PC-3 (cell line): Measurements from ENCODE around the gene MGAT5. TPM values are rescaled to one million over a fixed set of nuclear protein-coding genes. Genes with fewer than 3 reads are reported as not detected.

Source experiments
- ATAC-seq: fragments of 200-7000 bp; cut with Tn5 transposase; 2 replicates; pipeline ENCODE4 v1.9.1; 2020; ENCODE audit warnings: mild to moderate bottlenecking, moderate library complexity
- BruUV-seq: library from RNA; stranded (reverse); fragments of 400-500 nt; replicated peaks from 2 replicates; lab custom pipeline; 2021; lab: Mats Ljungman, UMichigan
- CTCF ChIA-PET: fragments of 300-600 bp; sonication (Branson Sonifier 250); formaldehyde crosslinking; loops from one replicate; lab custom pipeline; 2022; ENCODE audit warnings: antibody characterized with exemption; lab: Charles Lee
- POLR2A ChIA-PET: fragments of 300-600 bp; sonication (Branson Sonifier 250); formaldehyde crosslinking; loops from one replicate; lab custom pipeline; 2022; ENCODE audit warnings: antibody characterized with exemption; ENCODE audit not compliant: unreplicated experiment; lab: Charles Lee
- DNase-seq: peaks from one replicate; pipeline ENCODE4 v3.0.0-alpha.2; 2015
- H2AFZ ChIP-seq: fragments of 300-600 bp; sonication (generic); 2 replicates; pipeline ENCODE4 v1.6.0; 2016; ENCODE audit warnings: antibody characterized with exemption, low read length
- H3F3A ChIP-seq: fragments of 300-600 bp; sonication (generic); one replicate; pipeline ENCODE4 v1.6.0; 2017; ENCODE audit warnings: antibody characterized with exemption, low read length, control low read depth, mild to moderate bottlenecking; ENCODE audit not compliant: unreplicated experiment
- H3K27ac ChIP-seq: fragments of 300-600 bp; sonication (generic); 2 replicates; pipeline ENCODE4 v1.5.1; 2016; ENCODE audit warnings: mild to moderate bottlenecking, low read length
- H3K27me3 ChIP-seq: fragments of 300-600 bp; sonication (generic); 2 replicates; pipeline ENCODE4 v1.6.1; 2016; ENCODE audit warnings: low read length, mixed read lengths
- H3K36me3 ChIP-seq: fragments of 300-600 bp; sonication (generic); 2 replicates; pipeline ENCODE4 v1.6.1; 2016; ENCODE audit warnings: low read depth, mixed run types, low read length, mixed read lengths
- H3K4me1 ChIP-seq: fragments of 300-600 bp; sonication (generic); 2 replicates; pipeline ENCODE4 v1.5.1; 2016; ENCODE audit warnings: low read length; ENCODE audit not compliant: insufficient read depth
- H3K4me2 ChIP-seq: fragments of 300-600 bp; sonication (generic); 2 replicates; pipeline ENCODE4 v1.6.0; 2016; ENCODE audit warnings: low read length
- H3K4me3 ChIP-seq: fragments of 300-600 bp; sonication (generic); 2 replicates; pipeline ENCODE4 v1.5.1; 2016; ENCODE audit warnings: mild to moderate bottlenecking, low read length, mixed read lengths
- H3K79me2 ChIP-seq: fragments of 300-600 bp; sonication (generic); 2 replicates; pipeline ENCODE4 v1.6.1; 2017; ENCODE audit warnings: low read length, mixed read lengths
- H3K9ac ChIP-seq: fragments of 300-600 bp; sonication (generic); 2 replicates; pipeline ENCODE4 v1.6.0; 2016; ENCODE audit warnings: mild to moderate bottlenecking, low read length
- H3K9me2 ChIP-seq: fragments of 300-600 bp; sonication (generic); replicated peaks from 2 replicates; pipeline ENCODE4 v1.6.1; 2016; ENCODE audit warnings: mixed run types, low read length, mixed read lengths
- H3K9me3 ChIP-seq: fragments of 300-600 bp; sonication (generic); 2 replicates; pipeline ENCODE4 v1.6.1; 2016; ENCODE audit warnings: low read length, mixed read lengths
- H4K20me1 ChIP-seq: fragments of 300-600 bp; sonication (generic); 2 replicates; pipeline ENCODE4 v1.6.1; 2016; ENCODE audit warnings: low read length, mixed read lengths
- CTCF ChIP-seq: fragments of 300-600 bp; sonication (generic); conservative IDR thresholded peaks from 2 replicates; pipeline ENCODE4 v1.5.1; 2017; ENCODE audit warnings: antibody characterized with exemption, low read depth, mild to moderate bottlenecking, low read length
- EZH2 ChIP-seq: fragments of 300-600 bp; sonication (generic); IDR thresholded peaks from one replicate; pipeline ENCODE4 v1.6.1; 2017; ENCODE audit warnings: antibody characterized with exemption, mild to moderate bottlenecking, low read length; ENCODE audit not compliant: unreplicated experiment
- EZH2phosphoT487 ChIP-seq: fragments of 300-600 bp; sonication (generic); IDR thresholded peaks from 2 replicates; pipeline ENCODE4 v1.6.1; 2018; ENCODE audit warnings: mild to moderate bottlenecking, antibody characterized with exemption, low read length, borderline replicate concordance
- intact Hi-C: fragments of 100-400 bp; cut with micrococcal nuclease; formaldehyde crosslinking; loops from 2 replicates; pipeline ENCODE4 v1.9.0; 2023
- total RNA-seq: library from RNA; depleted of rRNA; stranded (reverse); fragments of >200 nt; gene quantifications from 2 replicates; pipeline ENCODE4 v1.2.3, GENCODE V29; 2014

Gene MGAT5
- total RNA-seq, 1 experiment from 2014 or later: 33.8 TPM

DNA sequence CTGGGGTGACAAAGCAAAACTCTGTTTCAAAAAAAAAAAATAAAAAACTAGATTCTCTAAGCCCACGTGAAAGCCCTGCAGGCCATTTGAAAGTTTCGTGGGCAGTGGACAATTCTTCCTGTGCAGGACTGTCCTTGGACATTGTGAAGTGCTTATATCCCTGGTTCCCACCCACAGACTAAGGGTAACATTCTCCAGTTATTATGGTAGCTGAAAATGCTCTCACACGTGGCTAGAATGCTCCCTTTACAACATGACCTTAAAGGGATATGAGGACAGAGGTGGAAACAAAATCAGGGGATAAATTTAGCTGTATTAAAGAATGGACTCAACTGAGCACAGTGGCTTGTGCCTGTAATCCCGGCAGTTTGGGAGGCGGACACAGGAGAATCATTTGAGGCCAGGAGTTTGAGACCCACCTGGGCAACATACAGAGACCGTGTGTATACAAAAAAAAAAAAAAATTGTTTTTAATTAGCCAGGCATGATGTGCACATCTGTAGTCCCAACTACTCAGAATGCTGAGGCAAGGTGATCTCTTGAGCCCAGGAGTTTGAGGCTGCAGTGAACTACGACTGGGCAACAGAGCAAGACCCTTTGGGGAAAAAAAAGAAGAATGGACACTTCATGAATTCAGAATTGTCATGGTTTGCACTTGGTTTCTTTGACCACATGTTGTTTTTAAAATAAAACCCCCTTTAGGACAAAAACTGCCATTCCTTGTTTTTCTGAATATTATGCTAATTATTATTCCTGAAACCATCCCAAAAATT lies 167.9 kb downstream of the MGAT5 start:
- Histone ChIP-seq H3F3A (no peaks in the 10 kb centered on the region), H4K20me1 (no peaks in the 10 kb centered on the region), H2AFZ (no peak overlapping the region), H3K9me3 (no peaks in the 10 kb centered on the region), H3K9me2 (no peaks in the 10 kb centered on the region), H3K9ac (no peak overlapping the region), H3K36me3 (peaks cover 5% of the 10 kb centered on the region; the same call in 1 of the 2 replicates), H3K27me3 (no peaks in the 10 kb centered on the region), H3K4me2 (no peak overlapping the region), H3K79me2 (no peaks in the 10 kb centered on the region), H3K27ac (no peak overlapping the region), H3K4me1 (peaks cover 13% of the 10 kb centered on the region), H3K4me3 (no peak overlapping the region)
- intact Hi-C loops: no loop called here
- no peak for TF ChIP-seq CTCF
- no peak for TF ChIP-seq EZH2phosphoT487
- ChIA-PET CTCF (no interaction called here), POLR2A (interaction anchor here (0.6 kb wide), 1 partner anchor 10 kb away, joined by 3 read pairs; no protein-coding TSS in a partner anchor)
- no TSS peak for BruUV-seq
- ATAC-seq (no peak), DNase-seq (no peak)

- peaks cover 10% of the 10 kb centered on the region; the same call in 1 of the 2 replicates for H3K36me3 ChIP-seq
- no peaks in the 10 kb centered on the region for H3F3A ChIP-seq
- H3K9me3 ChIP-seq: no peaks in the 10 kb centered on the region
- no peaks in the 10 kb centered on the region for H4K20me1 ChIP-seq
- no peak overlapping the region for H3K4me3 ChIP-seq
- CTCF ChIA-PET: no interaction called here
- intact Hi-C loops: no loop called here
- peak overlapping the region; percentile 34 for H3K9ac ChIP-seq
- peak overlapping the region; percentile 62 for H3K27ac ChIP-seq
- no peaks in the 10 kb centered on the region for H3K79me2 ChIP-seq
- ATAC-seq (peak; percentile 84), DNase-seq (peak; percentile 51)
- no peak overlapping the region for H3K4me2 ChIP-seq
- H3K27me3 ChIP-seq: no peaks in the 10 kb centered on the region
- H3K4me1 ChIP-seq: peaks cover 13% of the 10 kb centered on the region
- POLR2A ChIA-PET: no interaction called here
- H3K9me2 ChIP-seq: no peaks in the 10 kb centered on the region
- TSS peak; percentile 97 for BruUV-seq
- no peak for TF ChIP-seq EZH2phosphoT487
- no peak overlapping the region for H2AFZ ChIP-seq
These were observed 172.0 kb downstream of the MGAT5 start for GRCh38 chr2:134425724-134426496.

- POLR2A ChIA-PET: no interaction called here
- Histone ChIP-seq H3F3A (no peaks in the 10 kb centered on the region), H3K27ac (peak overlapping the region; percentile 62), H3K9me2 (no peaks in the 10 kb centered on the region), H3K4me2 (no peak overlapping the region), H3K36me3 (peaks cover 10% of the 10 kb centered on the region; the same call in 1 of the 2 replicates), H3K9me3 (no peaks in the 10 kb centered on the region), H3K79me2 (no peaks in the 10 kb centered on the region), H3K4me3 (no peak overlapping the region), H4K20me1 (no peaks in the 10 kb centered on the region), H3K27me3 (no peaks in the 10 kb centered on the region), H2AFZ (no peak overlapping the region), H3K4me1 (peaks cover 18% of the 10 kb centered on the region), H3K9ac (peak overlapping the region; percentile 4)
- CTCF ChIA-PET: no interaction called here
- BruUV-seq: no TSS peak
- DNase-seq: no peak
- ATAC-seq: no peak
- intact Hi-C loops: no loop called here
- no peak for TF ChIP-seq EZH2phosphoT487
- TF ChIP-seq EZH2: no peak
- TF ChIP-seq CTCF: no peak
These were observed 172.8 kb downstream of the MGAT5 start for GRCh38 chr2:134426721-134427120.
